Hepatic stellate cell (primary cell): ENCODE measurements around the gene HS6ST2.

Source experiments
- DNase-seq: peaks from one replicate; pipeline ENCODE4 v3.0.0; 2011; ENCODE audit warnings: low spot score

The HS6ST2 gene

GRCh38 chrX:132848296-132848970, 110.0 kb downstream of the HS6ST2 start:
- DNase-seq: no peak

DNA sequence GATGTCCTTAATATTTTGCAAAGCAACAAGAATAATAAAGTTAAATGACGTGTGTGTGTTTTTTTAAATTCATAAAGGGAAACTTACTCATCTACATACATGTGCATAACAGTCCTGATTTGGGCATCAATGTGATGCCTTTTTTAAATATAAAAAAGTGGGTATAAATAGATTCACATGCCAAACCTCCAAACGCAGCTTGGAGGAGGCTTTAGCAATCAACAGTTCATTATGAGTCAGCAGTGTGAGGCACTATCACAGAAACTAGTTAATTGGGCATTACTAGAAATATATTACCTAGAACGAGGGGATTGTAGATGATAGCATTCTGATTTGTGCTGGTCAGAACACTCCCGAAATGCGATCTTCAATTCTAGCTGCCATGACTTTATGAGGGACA, 115.1 kb downstream of the HS6ST2 start:
- no peak for DNase-seq

DNA sequence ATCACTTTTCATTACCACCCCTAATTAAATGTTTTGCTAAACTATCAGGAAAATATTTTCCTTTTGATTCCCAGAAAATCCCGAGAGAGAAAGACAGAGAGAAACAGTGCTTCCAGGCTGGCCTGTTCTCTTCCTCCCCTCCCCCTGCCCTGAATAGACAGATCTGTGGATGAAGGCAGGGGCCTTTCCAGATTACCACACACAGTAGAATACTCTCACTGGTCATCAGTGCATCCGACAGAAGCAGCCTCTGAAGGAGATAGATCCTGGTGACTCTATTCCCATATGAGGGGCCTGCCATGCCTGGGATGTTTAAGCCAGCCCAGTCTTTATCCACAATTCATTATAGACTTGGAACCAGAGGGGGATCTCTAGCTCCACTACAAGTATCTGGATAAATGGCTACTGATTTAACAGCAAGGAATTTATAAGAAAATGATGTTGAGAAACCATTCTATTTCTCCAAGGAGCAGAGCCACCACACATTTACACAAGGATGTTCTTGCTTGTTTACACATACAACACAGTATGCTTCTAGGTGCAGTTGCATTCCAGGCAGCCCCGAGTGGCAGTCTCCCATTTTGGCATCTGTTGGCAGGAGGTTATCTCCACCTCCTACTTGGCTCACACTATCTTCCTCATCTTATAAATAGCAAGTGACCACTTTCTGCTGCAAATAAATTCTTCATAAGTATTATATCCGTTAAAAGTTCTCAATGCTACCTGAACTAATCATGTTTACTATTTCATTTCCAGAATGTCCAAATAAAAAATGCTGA, 115.8 kb downstream of the HS6ST2 start:
- no peak for DNase-seq

DNA sequence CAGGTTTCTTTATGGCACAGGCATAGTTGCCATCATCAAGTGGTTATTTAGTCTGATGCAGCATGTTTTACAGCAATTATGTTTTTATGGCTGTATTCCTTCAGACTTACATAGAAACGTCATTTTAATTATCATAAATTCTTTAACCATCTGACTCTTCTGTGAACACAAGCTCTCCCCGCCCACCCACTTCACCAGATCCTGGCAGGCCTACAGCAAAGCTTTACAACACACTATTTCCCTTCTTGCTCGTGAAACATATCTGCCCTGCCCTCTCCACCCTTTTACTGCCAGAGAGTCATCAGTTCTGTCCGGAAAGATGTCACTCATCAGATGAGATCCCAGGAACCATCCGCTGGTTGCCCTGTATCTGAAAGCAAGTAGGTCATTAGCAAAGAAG, 120.5 kb downstream of the HS6ST2 start:
- no peak for DNase-seq

- DNase-seq: no peak
Observed at GRCh38 chrX:132837126-132837525, 121.3 kb downstream of the HS6ST2 start.

GRCh38 chrX:132836471-132836870, 122.0 kb downstream of the HS6ST2 start:
- no peak for DNase-seq

DNA sequence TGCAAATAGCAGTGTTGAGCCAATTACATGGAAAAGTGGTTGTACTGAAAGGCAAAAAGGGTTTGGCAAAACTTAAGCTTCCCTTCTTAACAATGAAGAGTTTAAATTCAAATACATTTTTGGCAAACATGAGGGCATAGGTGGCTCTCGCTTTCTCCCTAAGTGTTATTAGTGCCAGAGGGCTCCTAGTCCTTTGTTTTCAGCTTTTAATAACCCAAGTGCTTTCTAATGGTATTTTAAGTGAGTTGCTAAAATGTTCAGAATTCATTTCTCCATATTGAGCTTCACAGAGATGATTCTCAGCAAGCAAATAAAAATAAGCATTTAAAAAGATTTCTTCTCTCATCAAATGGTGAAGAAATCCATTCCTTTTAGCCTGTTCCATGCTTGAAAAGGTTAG, 123.7 kb downstream of the HS6ST2 start:
- no peak for DNase-seq

- DNase-seq: no peak
Observed at GRCh38 chrX:132834109-132834508, 124.3 kb downstream of the HS6ST2 start.

DNA sequence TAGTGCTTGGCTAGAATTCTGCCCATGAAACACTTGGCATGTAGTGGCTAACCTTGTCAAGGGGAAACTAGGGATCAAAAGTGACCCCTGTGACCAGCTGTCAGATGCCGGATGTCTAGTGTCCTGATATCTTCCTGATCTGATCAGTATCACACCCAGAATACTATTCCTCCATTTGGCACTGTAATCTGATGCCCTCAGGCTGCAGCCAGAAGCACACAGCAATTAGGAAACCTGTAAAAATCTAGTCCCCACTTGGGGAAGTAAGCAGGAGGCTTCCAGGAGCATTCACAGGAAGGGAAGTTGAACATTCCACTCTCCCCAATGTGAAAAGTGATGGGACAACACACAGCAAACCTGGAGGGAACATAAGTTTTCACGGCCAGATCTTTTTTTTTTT, 125.1 kb downstream of the HS6ST2 start:
- DNase-seq: no peak

DNA sequence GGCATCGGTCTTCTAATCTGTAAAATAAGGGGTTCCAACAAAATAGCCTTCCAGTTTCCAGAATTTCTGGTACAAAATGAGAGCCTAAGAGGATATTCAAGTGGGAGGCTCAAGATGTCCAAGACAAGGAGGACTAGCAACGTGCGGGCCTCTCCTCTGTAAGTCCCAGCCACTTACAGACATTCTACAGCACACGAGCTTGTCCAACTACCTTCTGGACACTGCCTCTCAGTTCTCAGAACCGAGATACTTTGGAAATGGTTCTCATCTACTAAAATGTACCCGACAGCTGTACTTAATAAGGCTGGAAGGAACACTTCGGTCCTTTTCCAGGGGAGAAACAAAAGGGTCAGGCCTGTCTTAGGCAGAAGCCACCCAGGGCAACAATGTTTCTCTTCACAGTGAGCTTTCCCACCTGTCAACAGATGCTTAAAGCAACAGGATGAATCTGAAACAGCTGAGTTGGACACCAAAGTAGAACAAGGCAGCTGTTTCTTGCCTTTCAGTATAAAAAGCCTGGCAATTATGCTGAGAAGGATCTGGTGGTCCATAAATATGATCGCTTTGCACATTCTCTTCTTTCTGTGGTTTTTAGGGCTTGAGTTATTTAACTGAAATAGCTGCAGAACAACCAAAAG, 127.0 kb downstream of the HS6ST2 start:
- no peak for DNase-seq

DNA sequence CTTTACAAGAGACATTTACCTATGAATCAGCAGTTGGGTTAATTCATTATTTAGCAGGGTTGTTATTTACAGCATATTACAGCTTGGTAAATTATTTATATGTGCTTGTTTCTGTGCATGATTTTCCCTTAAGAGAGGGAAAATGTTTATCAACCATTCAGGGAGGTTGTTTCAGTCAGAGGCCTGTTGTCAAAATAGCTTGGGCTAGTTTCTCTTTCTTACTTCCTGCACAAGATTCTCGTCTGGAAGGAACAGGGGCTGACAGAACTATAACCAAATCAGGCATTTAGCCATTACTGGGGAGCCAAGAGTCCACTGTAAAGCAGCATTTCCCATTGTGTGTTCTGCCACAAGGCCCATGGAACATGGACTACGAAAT, 135.8 kb downstream of the HS6ST2 start:
- no peak for DNase-seq

DNA sequence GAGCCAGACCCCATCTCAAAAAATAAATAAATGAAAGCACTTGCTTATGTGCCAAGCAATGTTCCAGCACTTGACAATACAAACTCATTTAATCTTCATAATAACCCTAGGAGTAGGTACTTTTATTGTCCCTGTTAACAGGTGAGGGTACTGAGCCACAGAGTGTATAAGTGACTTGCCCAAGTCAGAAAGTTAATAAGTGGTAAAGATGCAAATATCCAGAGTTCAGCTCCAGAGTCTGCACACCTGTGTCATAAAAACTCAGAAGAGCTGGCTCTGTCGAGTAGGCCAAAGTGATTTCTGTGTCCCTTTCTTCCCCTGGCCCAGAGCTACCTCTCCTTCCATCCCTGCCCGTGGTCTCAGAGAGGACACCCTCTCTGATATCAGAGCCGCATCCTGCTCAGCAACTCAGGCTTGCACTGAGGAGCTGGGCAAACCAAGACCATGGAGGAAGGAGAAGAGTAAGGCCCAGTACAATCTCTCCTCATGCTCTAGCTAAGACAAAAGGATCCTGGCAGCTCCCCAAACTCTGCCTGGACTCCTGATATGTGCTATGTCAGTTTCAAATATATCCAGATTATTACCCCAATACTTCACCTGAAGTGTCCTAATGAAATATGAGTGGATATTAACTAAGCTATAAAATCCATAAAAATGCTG, 136.3 kb downstream of the HS6ST2 start:
- no peak for DNase-seq

GRCh38 chrX:132820675-132821074, 137.8 kb downstream of the HS6ST2 start:
- DNase-seq: no peak

- DNase-seq: no peak
Observed at GRCh38 chrX:132819711-132820264, 138.6 kb downstream of the HS6ST2 start.

- no peak for DNase-seq
Observed at GRCh38 chrX:132818638-132819037, 139.8 kb downstream of the HS6ST2 start.

DNA sequence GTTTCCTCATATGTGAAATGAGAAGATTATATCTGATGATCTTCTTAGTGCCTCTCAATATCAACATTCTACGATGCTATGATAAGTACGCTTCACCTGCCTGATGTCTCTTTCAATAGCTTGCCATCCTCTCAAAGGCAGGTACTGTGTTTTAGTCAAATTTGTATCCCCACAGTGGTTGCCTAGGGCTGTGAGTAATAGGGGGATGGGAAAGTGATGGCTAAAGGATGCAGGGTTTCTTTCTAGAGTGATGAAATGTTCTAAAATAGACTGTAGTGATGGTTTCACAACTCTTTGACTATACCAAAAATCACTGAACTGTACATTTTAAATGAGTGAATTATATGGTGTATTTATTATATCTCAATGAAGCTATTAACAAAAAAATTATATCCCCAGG, 142.8 kb downstream of the HS6ST2 start:
- DNase-seq: no peak

GRCh38 chrX:132810964-132811712, 147.3 kb downstream of the HS6ST2 start:
- DNase-seq: no peak

DNA sequence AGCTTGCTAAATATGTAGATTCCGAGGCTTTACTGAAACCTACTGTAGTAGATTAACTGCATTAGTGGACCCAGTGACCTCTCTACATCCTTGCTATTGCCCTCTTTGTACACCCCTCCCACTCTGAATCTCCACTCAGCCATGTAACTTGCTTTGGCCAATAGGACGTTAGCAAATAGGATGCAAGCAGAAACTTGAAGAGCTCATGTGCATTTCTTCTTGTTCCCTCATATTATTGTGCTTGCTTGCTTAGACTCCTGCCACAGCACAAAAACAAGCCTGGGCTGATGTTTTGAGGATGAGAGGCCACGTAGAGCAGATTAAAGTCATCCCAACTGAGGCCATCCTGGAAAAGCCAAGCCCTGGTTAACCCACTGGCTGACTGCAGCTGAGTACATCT, 147.9 kb downstream of the HS6ST2 start:
- no peak for DNase-seq

DNA sequence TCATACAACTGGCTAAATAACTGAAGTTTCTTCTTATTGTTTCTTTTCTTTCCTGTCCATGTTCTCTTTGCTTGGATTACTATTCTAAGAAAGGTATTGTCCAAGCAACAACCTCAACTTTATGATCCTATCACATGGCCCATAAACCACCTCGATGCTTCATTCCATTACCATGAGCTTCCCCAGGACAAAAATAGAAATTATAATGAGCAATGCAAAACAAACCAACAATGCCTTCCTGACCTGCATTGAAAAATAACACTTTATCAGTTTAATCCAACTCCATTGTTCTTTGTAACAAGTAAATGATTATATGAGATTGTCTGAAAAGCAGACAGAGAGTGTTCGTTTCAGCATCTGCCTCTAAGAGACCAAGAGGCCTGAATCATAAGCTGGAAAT, 148.8 kb downstream of the HS6ST2 start:
- DNase-seq: no peak

DNA sequence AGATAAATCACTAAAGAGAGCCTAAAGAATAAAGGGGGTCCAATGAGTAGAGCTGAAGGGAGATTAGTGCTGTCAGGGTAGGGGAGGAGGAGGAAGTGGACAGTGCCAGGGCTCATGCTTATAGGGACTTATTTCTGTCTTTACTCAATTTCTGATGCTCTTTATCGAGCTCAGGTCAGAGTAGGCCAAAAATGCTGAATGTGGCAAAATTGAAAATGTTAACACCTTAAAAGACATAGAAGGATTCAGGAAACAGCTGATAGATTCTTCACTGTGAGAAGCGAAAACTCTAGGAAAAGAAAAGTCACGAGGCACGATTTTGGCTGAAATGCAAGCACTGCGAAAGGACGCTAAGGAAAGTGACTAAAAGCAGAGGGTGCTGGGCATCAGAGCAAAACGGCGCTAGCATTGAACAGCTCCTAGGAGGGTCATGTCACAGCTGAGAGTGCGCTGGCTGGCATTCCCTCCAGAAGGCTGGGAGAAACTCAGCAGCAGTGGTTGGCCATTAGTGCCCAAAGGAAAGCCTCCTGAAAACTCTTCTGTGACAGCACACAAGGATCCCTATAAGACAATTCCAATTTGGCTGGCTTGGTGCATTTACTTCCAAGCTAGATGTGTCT, 150.9 kb downstream of the HS6ST2 start:
- DNase-seq: no peak

GRCh38 chrX:132802033-132802432, 156.4 kb downstream of the HS6ST2 start:
- no peak for DNase-seq
